GM12878 (cell line): ENCODE data around the gene GMPR2. TPM values are rescaled to one million over a fixed set of nuclear protein-coding genes. Genes with fewer than 3 reads are reported as not detected.

Experiments
- ATAC-seq: fragments of 200-7000 bp; cut with Tn5 transposase; 3 replicates; pipeline ENCODE4 v1.9.1; 2020; ENCODE audit warnings: mild to moderate bottlenecking, moderate library complexity
- BruUV-seq: library from RNA; stranded (reverse); fragments of 400-500 nt; replicated peaks from 2 replicates; lab custom pipeline; 2021; lab: Mats Ljungman, UMichigan
- CTCF ChIA-PET: fragments of 300-600 bp; sonication (Branson Sonifier 250); formaldehyde crosslinking; extraction: SDS; loops from one replicate; lab custom pipeline; 2021; ENCODE audit warnings: inconsistent platforms; lab: Yijun Ruan, JAX
- POLR2A ChIA-PET: fragments of 350-600 bp; formaldehyde crosslinking; extraction: SDS; loops from one replicate; lab custom pipeline; 2021; ENCODE audit warnings: inconsistent platforms; lab: Charles Lee
- RAD21 ChIA-PET: fragments of 300-600 bp; sonication (Branson Sonifier 250); formaldehyde crosslinking; loops from one replicate; lab custom pipeline; 2023; ENCODE audit warnings: antibody characterized with exemption; ENCODE audit not compliant: unreplicated experiment; lab: Charles Lee
- SMC1A ChIA-PET: fragments of 300-600 bp; sonication (Branson Sonifier 250); formaldehyde crosslinking; loops from one replicate; lab custom pipeline; 2023; ENCODE audit not compliant: unreplicated experiment, uncharacterized antibody; lab: Charles Lee
- DNase-seq: peaks from one replicate; pipeline ENCODE4 v3.0.0-alpha.2; 2011; ENCODE audit warnings: low read depth, low spot score
- FAIRE-seq: peaks from 3 replicates; lab custom pipeline; 2011; peaks lifted over from hg19 to GRCh38; lab: Jason Lieb, UNC
- H2AFZ ChIP-seq: 2 replicates; pipeline ENCODE4 v1.6.0; 2011; ENCODE audit warnings: low read depth, low read length, control low read depth; ENCODE audit not compliant: control insufficient read depth
- H3K27ac ChIP-seq: 2 replicates; pipeline ENCODE4 v1.5.1; 2011; ENCODE audit warnings: control low read depth; ENCODE audit not compliant: control insufficient read depth, insufficient read depth
- H3K27me3 ChIP-seq, 2 experiments: replicated peaks in 1 of 2; 2 replicates each; pipeline versions ENCODE4 v1.6.0 to v1.6.1; 2011; ENCODE audit warnings: low read length in 1 of 2; ENCODE audit not compliant: control insufficient read depth in 2 of 2, insufficient read depth in 2 of 2
- H3K36me3 ChIP-seq, 2 experiments: 2 replicates each; pipeline ENCODE4 v1.5.1; 2011; ENCODE audit warnings: low read length in 1 of 2; ENCODE audit not compliant: control insufficient read depth in 2 of 2, insufficient read depth in 2 of 2
- H3K4me1 ChIP-seq: 2 replicates; pipeline ENCODE4 v1.6.1; 2011; ENCODE audit warnings: mild to moderate bottlenecking, low read length, moderate library complexity, mixed read lengths; ENCODE audit not compliant: control insufficient read depth, insufficient read depth
- H3K4me2 ChIP-seq: 2 replicates; pipeline ENCODE4 v1.6.0; 2011; ENCODE audit warnings: control low read depth; ENCODE audit not compliant: control insufficient read depth, insufficient read depth
- H3K4me3 ChIP-seq: fragments of 200-600 bp; sonication (generic); 2 replicates; pipeline ENCODE4 v1.5.1; 2016
- H3K79me2 ChIP-seq: 2 replicates; pipeline ENCODE4 v1.6.0; 2011; ENCODE audit warnings: low read length; ENCODE audit not compliant: control insufficient read depth, insufficient read depth
- H3K9ac ChIP-seq: 2 replicates; pipeline ENCODE4 v1.8.0; 2011; ENCODE audit warnings: low read length, control low read depth, mixed read lengths; ENCODE audit not compliant: control insufficient read depth, insufficient read depth
- H3K9me3 ChIP-seq: replicated peaks from 3 replicates; pipeline ENCODE4 v1.5.1; 2011; ENCODE audit warnings: mild to moderate bottlenecking, low read length; ENCODE audit not compliant: control insufficient read depth, insufficient read depth
- H4K20me1 ChIP-seq: 2 replicates; pipeline ENCODE4 v1.6.0; 2011; ENCODE audit not compliant: control insufficient read depth, insufficient read depth
- HCFC1 ChIP-seq: fragments of 150-350 bp; IDR thresholded peaks from 2 replicates; pipeline ENCODE4 v1.6.1; 2014; ENCODE audit warnings: low read length
- HDGF ChIP-seq: fragments of 450-650 bp; IDR thresholded peaks from 2 replicates; pipeline ENCODE4 v1.6.1; 2016; ENCODE audit warnings: antibody characterized with exemption
- NR2F1 ChIP-seq: fragments of 450-650 bp; conservative IDR thresholded peaks from 2 replicates; pipeline ENCODE4 v1.6.1; 2017; ENCODE audit warnings: mild to moderate bottlenecking
- POLR2A ChIP-seq: IDR thresholded peaks from 2 replicates; pipeline ENCODE4 v1.6.1; 2011; ENCODE audit warnings: low read depth, mild to moderate bottlenecking, low read length
- RUNX3 ChIP-seq: IDR thresholded peaks from 2 replicates; pipeline ENCODE4 v1.6.1; 2012; ENCODE audit warnings: low read length, inconsistent platforms
- ZNF207 ChIP-seq: fragments of 450-650 bp; IDR thresholded peaks from 2 replicates; pipeline ENCODE4 v1.6.1; 2014; ENCODE audit warnings: antibody characterized with exemption, mild to moderate bottlenecking, borderline replicate concordance
- WGBS: methylation state at CpG from one replicate; pipeline ENCODE4 v1.1.6; 2016; ENCODE audit warnings: low lambda C conversion rate; ENCODE audit not compliant: insufficient replicate concordance, insufficient coverage; ENCODE audit errors: missing lambda C conversion rate; 5-methylcytosine and 5-hydroxymethylcytosine counted together
- in situ Hi-C: fragments of 300-500 bp; cut with MboI; formaldehyde crosslinking; loops from 9 replicates; pipeline ENCODE4 v1.14.3; 2018; ENCODE audit warnings: mixed read lengths
- intact Hi-C: fragments of 100-400 bp; cut with micrococcal nuclease; formaldehyde crosslinking; loops from one replicate; pipeline ENCODE4 v1.14.2; 2022; ENCODE audit not compliant: unreplicated experiment
- polyA plus RNA-seq, 11 experiments: library from polyadenylated mRNA; depleted of rRNA in 4 of 11; unstranded in 6 of 11; stranded (reverse) in 5 of 11; fragments of >200 nt; fragmentation: Nextera tagmentation in 4 of 11; fragmentation: Illumina TruSeq in 1 of 11; extraction: Ambion mirVana in 4 of 11; extraction: Trizol in 1 of 11; gene quantifications; 1 replicate in 1 of 11; 2 replicates in 10 of 11; pipeline versions ENCODE4 v1.2.1 to v1.2.3, GENCODE V29; 2011 to 2016; ENCODE audit warnings: inconsistent platforms in 2 of 11, missing spikeins in 2 of 11, low read depth in 1 of 11
- total RNA-seq, 4 experiments: library from RNA; depleted of rRNA in 3 of 4; stranded (reverse); fragments of >200 nt in 3 of 4; fragmentation: Illumina TruSeq in 1 of 4; extraction: Trizol in 1 of 4; gene quantifications; 2 replicates each; pipeline versions ENCODE4 v1.2.1 to v1.2.3, GENCODE V29; 2013 to 2021
- TF ChIP-seq, protein P1 (sequence below): fragments of 450-650 bp; IDR thresholded peaks from 2 replicates; pipeline ENCODE4 v1.6.1; 2018; ENCODE audit warnings: borderline replicate concordance, mild to moderate bottlenecking; ENCODE audit not compliant: partially characterized antibody
- TF ChIP-seq, protein P2 (sequence below): fragments of 450-650 bp; IDR thresholded peaks from 2 replicates; pipeline ENCODE4 v1.6.1; 2017; ENCODE audit warnings: antibody characterized with exemption, mild to moderate bottlenecking, moderate library complexity

The GMPR2 gene
- total and polyA plus RNA-seq, 10 of the 15 experiments (the other 5 are each of a cell fraction or from before 2014, with no cell fraction given): 55.1 to 80.3 (median 61.5) TPM

DNA sequence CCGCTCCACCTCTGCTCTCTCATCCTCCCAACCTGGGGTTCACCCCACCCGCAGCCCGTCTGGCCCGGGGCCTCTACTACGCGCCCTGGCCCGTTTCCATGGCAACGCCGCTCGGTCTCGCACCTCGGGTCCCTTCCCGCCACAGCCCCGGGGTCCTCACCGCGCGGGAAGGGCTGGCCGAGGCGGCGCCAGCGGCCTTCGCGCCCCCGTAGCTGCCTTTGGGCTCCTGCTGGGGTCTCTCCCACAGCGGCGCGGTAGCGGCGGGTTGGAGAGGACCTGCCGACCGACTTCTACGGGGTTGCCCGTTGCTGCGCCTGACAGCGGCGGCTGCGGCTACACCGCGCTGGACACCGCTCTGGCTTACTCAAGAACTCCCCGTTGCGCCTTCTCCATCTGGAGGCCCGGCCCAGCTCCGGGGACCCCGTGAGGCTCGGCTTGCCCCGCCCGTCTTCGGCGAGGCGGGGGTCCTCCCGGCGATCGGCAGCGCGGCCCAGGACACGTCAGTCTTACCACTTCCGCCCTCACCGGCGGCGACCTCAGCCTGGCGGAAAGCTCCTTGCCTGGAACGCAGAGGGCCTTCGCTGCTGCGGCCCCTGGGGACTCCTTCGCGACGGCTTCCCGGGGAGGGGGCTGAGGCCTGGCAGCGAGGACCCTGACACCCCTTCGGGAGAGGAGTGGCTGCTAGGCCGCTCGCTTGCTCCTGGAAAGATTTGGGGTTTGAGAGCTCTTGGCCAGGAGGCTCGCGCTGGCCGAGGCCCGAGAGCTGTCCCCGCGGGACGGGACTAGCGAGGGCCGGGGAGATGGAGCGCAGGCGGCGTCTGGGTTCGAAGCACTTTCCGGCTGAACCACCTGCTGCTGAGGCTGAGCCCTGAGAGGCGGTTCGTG, 37.3 kb upstream of the GMPR2 start, which contains the start of gene TM9SF1 (continued):
- TF ChIP-seq, protein P1, sequence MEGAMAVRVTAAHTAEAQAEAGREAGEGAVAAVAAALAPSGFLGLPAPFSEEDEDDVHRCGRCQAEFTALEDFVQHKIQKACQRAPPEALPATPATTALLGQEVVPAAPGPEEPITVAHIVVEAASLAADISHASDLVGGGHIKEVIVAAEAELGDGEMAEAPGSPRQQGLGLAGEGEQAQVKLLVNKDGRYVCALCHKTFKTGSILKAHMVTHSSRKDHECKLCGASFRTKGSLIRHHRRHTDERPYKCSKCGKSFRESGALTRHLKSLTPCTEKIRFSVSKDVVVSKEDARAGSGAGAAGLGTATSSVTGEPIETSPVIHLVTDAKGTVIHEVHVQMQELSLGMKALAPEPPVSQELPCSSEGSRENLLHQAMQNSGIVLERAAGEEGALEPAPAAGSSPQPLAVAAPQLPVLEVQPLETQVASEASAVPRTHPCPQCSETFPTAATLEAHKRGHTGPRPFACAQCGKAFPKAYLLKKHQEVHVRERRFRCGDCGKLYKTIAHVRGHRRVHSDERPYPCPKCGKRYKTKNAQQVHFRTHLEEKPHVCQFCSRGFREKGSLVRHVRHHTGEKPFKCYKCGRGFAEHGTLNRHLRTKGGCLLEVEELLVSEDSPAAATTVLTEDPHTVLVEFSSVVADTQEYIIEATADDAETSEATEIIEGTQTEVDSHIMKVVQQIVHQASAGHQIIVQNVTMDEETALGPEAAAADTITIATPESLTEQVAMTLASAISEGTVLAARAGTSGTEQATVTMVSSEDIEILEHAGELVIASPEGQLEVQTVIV: peak; percentile 86
- peak; percentile 79 for TF ChIP-seq HCFC1
- TF ChIP-seq ZNF207: peak; percentile 89
- TF ChIP-seq NR2F1: peak; percentile 72

DNA sequence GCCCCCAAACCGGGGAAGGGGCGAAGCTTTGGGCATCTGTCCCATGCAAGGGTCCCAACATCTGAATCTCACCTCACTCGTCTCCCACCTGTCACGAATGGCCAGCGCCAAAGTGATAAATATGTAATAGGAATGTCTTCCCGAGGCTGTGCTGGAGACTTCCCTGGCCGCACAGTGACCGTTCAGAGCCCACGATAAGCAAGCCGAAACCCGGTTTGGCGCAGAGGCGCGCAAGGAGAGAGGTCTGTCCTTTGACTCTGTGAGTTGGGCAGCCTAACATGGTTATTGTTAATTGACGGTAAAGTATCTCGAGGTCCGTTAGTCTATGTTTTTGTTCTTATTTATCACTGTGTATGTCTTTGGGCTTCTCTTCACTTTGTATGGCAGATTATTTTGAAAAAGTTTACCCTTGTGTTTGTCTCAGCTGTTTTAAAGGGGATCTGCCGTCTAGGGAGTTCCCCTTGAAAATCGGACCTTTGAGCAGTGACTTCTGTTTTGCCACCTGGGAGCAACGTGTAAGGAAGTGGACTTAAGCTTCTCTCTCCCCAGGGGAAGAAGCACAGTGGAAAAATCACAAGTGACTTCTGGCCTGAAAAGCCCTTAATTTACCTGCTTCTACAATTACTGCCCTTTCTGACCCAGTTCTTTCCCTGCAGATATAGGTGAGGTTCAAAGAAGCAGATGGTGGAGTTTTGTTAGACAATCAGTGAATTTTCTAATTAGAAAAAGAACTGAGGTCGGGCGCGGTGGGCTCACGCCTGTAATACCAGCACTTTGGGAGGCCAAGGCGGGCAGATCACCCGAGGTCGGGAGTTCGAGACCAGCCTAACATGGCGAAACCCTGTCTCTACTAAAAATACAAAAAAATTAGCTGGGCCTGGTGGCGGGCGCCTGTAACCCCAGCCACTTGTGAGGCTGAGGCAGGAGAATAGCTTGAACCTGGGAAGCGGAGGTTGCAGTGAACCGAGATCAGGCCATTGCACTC, 36.4 kb upstream of the GMPR2 start:
- Histone ChIP-seq H4K20me1 (no peaks in the 10 kb centered on the region), H3K9ac (peak overlapping the region; percentile 92), H3K4me1 (peaks cover 15% of the 10 kb centered on the region), H3K27me3 (no peaks in the 10 kb centered on the region), H3K4me2 (peak overlapping the region; percentile 90), H2AFZ (peak overlapping the region; percentile 98), H3K4me3 (peak overlapping the region; percentile 68), H3K79me2 (peaks cover 48% of the 10 kb centered on the region), H3K36me3 (peaks cover 0 to 4% of the 10 kb centered on the region in 2 experiments; a peak in 2 of 4 replicates), H3K27ac (peak overlapping the region; percentile 96), H3K9me3 (no peaks in the 10 kb centered on the region; the same call in 1 of the 3 replicates)
- WGBS: 10% methylated on average over 33 of the region's 33 CpGs
- ATAC-seq (peak; percentile 56), DNase-seq (peak; percentile 36), FAIRE-seq (peak; percentile 27)
- ChIA-PET SMC1A (interaction anchor here (1.1 to 2.5 kb wide), 9 partner anchors 10 to 101 kb away, joined by 3 to 10 read pairs (median 4); partner anchors contain the start of genes CHMP4A, DCAF11, NRL and RABGGTA), RAD21 (interaction anchor here (0.5 to 3.0 kb wide), 12 partner anchors 17 to 112 kb away, joined by 3 to 10 read pairs (median 4); partner anchors contain the start of genes CHMP4A, CIDEB, DCAF11 and IRF9), CTCF (interaction anchor here (1.0 to 2.9 kb wide), 11 partner anchors 15 to 235 kb away, joined by 3 to 11 read pairs (median 4); partner anchors contain the start of genes CHMP4A, CIDEB, EMC9 and IRF9), POLR2A (interaction anchor here (0.6 to 3.9 kb wide), 24 partner anchors 9 to 1394 kb away, joined by 3 to 50 read pairs (median 6); partner anchors contain the start of genes CHMP4A, DCAF11, EMC9 and GMPR2)
- BruUV-seq: TSS peak; percentile 91
- intact Hi-C loops (loop anchor here (1.0 kb wide), 1 partner anchor 17 kb away; the partner anchor contains the start of gene CHMP4A), in situ Hi-C loops (no loop called here)
- TF ChIP-seq POLR2A: no peak
- TF ChIP-seq, protein P2, sequence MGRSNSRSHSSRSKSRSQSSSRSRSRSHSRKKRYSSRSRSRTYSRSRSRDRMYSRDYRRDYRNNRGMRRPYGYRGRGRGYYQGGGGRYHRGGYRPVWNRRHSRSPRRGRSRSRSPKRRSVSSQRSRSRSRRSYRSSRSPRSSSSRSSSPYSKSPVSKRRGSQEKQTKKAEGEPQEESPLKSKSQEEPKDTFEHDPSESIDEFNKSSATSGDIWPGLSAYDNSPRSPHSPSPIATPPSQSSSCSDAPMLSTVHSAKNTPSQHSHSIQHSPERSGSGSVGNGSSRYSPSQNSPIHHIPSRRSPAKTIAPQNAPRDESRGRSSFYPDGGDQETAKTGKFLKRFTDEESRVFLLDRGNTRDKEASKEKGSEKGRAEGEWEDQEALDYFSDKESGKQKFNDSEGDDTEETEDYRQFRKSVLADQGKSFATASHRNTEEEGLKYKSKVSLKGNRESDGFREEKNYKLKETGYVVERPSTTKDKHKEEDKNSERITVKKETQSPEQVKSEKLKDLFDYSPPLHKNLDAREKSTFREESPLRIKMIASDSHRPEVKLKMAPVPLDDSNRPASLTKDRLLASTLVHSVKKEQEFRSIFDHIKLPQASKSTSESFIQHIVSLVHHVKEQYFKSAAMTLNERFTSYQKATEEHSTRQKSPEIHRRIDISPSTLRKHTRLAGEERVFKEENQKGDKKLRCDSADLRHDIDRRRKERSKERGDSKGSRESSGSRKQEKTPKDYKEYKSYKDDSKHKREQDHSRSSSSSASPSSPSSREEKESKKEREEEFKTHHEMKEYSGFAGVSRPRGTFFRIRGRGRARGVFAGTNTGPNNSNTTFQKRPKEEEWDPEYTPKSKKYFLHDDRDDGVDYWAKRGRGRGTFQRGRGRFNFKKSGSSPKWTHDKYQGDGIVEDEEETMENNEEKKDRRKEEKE: no peak
- TF ChIP-seq RUNX3: no peak
- TF ChIP-seq HDGF: peak; percentile 13; the same call in 1 of the 2 replicates
